ENCODE data around the gene CCL17.

Gene CCL17

DNA sequence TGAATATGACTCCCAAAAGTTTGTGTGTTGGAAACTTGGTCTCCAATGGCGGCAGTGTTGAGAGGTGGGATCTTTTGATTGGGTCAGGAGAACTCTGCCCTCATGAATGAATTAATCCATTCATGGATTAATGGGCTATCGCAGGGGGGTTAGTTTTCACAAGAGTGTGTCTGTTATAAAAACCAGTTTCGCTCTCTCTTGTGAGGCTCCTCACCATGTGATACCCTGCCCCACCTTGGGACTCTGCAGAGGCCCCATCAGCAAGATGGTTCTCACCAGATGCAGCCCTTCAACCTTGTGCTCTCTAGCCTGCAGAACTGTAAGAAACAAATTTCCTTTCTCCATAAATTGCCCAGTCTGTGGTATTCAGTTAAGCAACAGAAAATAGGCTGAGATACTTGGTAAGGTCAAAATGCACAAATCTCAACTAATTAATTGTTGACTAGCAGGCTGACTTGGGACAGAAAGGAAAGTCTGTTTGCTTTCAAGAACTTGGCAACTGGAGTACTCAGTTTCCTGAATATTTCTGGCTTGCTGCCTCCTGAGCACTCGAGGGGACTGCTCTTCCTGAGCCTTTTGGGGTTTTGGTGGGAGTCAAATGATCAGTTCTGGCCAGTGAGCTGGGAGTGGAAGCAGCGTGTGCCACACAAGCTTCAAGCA, 13.8 kb upstream of the CCL17 start:
- no peak overlapping the region for H3K4me3 ChIP-seq (ENCODE audit: low read length)
- H3K27ac ChIP-seq (ENCODE audit: low read depth, low read length), result no peak overlapping the region
- no peaks in the 10 kb centered on the region for H3F3A ChIP-seq (ENCODE audit: control insufficient read depth, insufficient read depth)
- no peaks in the 10 kb centered on the region for H4K20me1 ChIP-seq (ENCODE audit: control insufficient read depth, insufficient read depth, low read depth, low read length)
- peaks cover 7% of the 10 kb centered on the region; the same call in 1 of the 2 replicates for H3K4me1 ChIP-seq (ENCODE audit: control insufficient read depth, low read length)
- H3K4me2 ChIP-seq (ENCODE audit: low read length), result no peak overlapping the region
- no peaks in the 10 kb centered on the region for H3K9me3 ChIP-seq (ENCODE audit: control insufficient read depth, insufficient read depth, low read length)
- TF ChIP-seq EZH2phosphoT487 (IDR thresholded peaks at IDR 0.05; ENCODE audit: borderline replicate concordance, low read length), result no peak
- TF ChIP-seq, protein P1, sequence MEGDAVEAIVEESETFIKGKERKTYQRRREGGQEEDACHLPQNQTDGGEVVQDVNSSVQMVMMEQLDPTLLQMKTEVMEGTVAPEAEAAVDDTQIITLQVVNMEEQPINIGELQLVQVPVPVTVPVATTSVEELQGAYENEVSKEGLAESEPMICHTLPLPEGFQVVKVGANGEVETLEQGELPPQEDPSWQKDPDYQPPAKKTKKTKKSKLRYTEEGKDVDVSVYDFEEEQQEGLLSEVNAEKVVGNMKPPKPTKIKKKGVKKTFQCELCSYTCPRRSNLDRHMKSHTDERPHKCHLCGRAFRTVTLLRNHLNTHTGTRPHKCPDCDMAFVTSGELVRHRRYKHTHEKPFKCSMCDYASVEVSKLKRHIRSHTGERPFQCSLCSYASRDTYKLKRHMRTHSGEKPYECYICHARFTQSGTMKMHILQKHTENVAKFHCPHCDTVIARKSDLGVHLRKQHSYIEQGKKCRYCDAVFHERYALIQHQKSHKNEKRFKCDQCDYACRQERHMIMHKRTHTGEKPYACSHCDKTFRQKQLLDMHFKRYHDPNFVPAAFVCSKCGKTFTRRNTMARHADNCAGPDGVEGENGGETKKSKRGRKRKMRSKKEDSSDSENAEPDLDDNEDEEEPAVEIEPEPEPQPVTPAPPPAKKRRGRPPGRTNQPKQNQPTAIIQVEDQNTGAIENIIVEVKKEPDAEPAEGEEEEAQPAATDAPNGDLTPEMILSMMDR (IDR thresholded peaks at IDR 0.05; ENCODE audit: low read depth, low read length, poor library complexity, severe bottlenecking), result no peak
- H3K36me3 ChIP-seq (ENCODE audit: control insufficient read depth, low read length), result no peaks in the 10 kb centered on the region
- H3K9me2 ChIP-seq (replicated peaks; ENCODE audit: control insufficient read depth, low read length), result no peaks in the 10 kb centered on the region
- peaks cover 60% of the 10 kb centered on the region for H3K27me3 ChIP-seq (ENCODE audit: control insufficient read depth, low read length)
- no peaks in the 10 kb centered on the region for H3K79me2 ChIP-seq (ENCODE audit: control insufficient read depth, low read length)

DNA sequence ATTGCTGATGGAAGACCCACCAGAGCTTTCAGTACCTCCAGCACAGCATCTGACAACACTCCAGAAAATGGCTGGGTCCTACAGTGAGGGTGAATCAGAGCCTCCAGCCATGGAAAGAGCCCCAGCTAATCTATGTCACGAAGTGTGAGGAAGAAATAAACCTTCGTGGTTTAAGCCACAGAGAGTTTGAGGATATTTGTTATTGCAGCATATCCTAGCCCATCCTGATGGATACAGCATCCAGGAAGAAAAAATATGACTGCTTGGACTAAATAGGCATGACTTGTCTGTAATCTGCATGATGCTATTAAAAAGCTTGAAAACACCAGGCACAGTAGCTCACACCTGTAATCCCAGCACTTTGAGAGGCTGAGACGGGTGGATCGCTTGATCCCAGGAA, 13.3 kb upstream of the CCL17 start:
- no peak for TF ChIP-seq EZH2phosphoT487 (IDR thresholded peaks at IDR 0.05; ENCODE audit: borderline replicate concordance, low read length)
- TF ChIP-seq, protein P1 (IDR thresholded peaks at IDR 0.05; ENCODE audit: low read depth, low read length, poor library complexity, severe bottlenecking), result no peak
- H3K9me3 ChIP-seq (ENCODE audit: control insufficient read depth, insufficient read depth, low read length), result no peaks in the 10 kb centered on the region
- no peaks in the 10 kb centered on the region for H3K79me2 ChIP-seq (ENCODE audit: control insufficient read depth, low read length)
- no peak overlapping the region for H3K4me2 ChIP-seq (ENCODE audit: low read length)
- no peaks in the 10 kb centered on the region for H4K20me1 ChIP-seq (ENCODE audit: control insufficient read depth, insufficient read depth, low read depth, low read length)
- no peaks in the 10 kb centered on the region for H3K9me2 ChIP-seq (replicated peaks; ENCODE audit: control insufficient read depth, low read length)
- peaks cover 55% of the 10 kb centered on the region for H3K27me3 ChIP-seq (ENCODE audit: control insufficient read depth, low read length)
- H3K4me1 ChIP-seq (ENCODE audit: control insufficient read depth, low read length), result peaks cover 7% of the 10 kb centered on the region; the same call in 1 of the 2 replicates
- H3K27ac ChIP-seq (ENCODE audit: low read depth, low read length), result no peak overlapping the region
- H3F3A ChIP-seq (ENCODE audit: control insufficient read depth, insufficient read depth), result no peaks in the 10 kb centered on the region
- H3K4me3 ChIP-seq (ENCODE audit: low read length), result no peak overlapping the region
- no peaks in the 10 kb centered on the region for H3K36me3 ChIP-seq (ENCODE audit: control insufficient read depth, low read length)

DNA sequence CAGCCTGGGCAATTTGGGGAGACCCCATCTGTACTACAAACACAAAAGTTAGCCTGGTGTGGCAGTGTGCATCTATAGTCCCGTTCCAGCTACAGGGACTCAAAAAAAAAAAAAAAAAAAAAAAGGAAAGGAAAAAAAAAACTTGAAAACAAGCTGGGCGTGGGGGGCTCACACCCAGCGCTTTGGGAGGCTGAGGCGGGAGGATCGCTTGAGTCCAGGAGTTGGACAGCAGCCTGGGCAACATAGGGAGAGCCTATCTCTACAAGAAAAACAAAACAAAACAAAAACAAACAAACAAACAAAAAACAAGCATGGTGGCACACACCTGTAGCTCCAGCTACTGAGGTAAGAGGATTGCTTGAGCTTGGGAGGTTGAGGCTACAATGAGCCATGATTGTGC, 12.9 kb upstream of the CCL17 start:
- no peaks in the 10 kb centered on the region for H3K9me3 ChIP-seq (ENCODE audit: control insufficient read depth, insufficient read depth, low read length)
- H3K4me1 ChIP-seq (ENCODE audit: control insufficient read depth, low read length), result peaks cover 7% of the 10 kb centered on the region; the same call in 1 of the 2 replicates
- no peaks in the 10 kb centered on the region for H3F3A ChIP-seq (ENCODE audit: control insufficient read depth, insufficient read depth)
- H4K20me1 ChIP-seq (ENCODE audit: control insufficient read depth, insufficient read depth, low read depth, low read length), result no peaks in the 10 kb centered on the region
- no peak overlapping the region for H3K27ac ChIP-seq (ENCODE audit: low read depth, low read length)
- no peak overlapping the region for H3K4me2 ChIP-seq (ENCODE audit: low read length)
- TF ChIP-seq, protein P1 (IDR thresholded peaks at IDR 0.05; ENCODE audit: low read depth, low read length, poor library complexity, severe bottlenecking), result no peak
- no peak for TF ChIP-seq EZH2phosphoT487 (IDR thresholded peaks at IDR 0.05; ENCODE audit: borderline replicate concordance, low read length)
- H3K4me3 ChIP-seq (ENCODE audit: low read length), result no peak overlapping the region
- H3K9me2 ChIP-seq (replicated peaks; ENCODE audit: control insufficient read depth, low read length), result no peaks in the 10 kb centered on the region
- H3K27me3 ChIP-seq (ENCODE audit: control insufficient read depth, low read length), result peaks cover 51% of the 10 kb centered on the region
- H3K79me2 ChIP-seq (ENCODE audit: control insufficient read depth, low read length), result no peaks in the 10 kb centered on the region
- H3K36me3 ChIP-seq (ENCODE audit: control insufficient read depth, low read length), result no peaks in the 10 kb centered on the region
